Measurements from ENCODE around the gene CREB5. TPM values are rescaled to one million over a fixed set of nuclear protein-coding genes. Genes with fewer than 3 reads are reported as not detected.

Gene CREB5
- total and polyA plus RNA-seq, 2 of the 8 experiments (the other 6 are each of a cell fraction or from before 2014, with no cell fraction given): 2.4 to 2.7 TPM

- Histone ChIP-seq H2AFZ (ENCODE audit: low read length) (no peak overlapping the region), H3K27me3 (replicated peaks in 1 of 4; ENCODE audit: control insufficient read depth in 3 of 4, extremely low read depth in 1 of 4, insufficient read depth in 3 of 4, low read length in 3 of 4) (no peaks in the 10 kb centered on the region), H4K91ac (replicated peaks; ENCODE audit: insufficient read length, low read length) (no peak overlapping the region), H3K18ac (ENCODE audit: extremely low read depth, low read length) (no peak overlapping the region), H4K20me1 (replicated peaks in 1 of 2; ENCODE audit: control insufficient read depth in 1 of 2, insufficient read depth in 2 of 2, low read length in 2 of 2) (no peaks in the 10 kb centered on the region), H3K9ac (replicated peaks in 1 of 4; ENCODE audit: extremely low read depth in 1 of 4, low read depth in 3 of 4, low read length in 3 of 4) (no peak overlapping the region), H2BK12ac (ENCODE audit: low read depth, low read length) (no peak overlapping the region), H3K4me1 (replicated peaks in 1 of 4; ENCODE audit: control insufficient read depth in 3 of 4, insufficient read depth in 4 of 4, low read length in 3 of 4) (peaks cover 0 to 13% (median 2%) of the 10 kb centered on the region in 4 experiments; a peak in 3 of 7 replicates), H2BK20ac (ENCODE audit: low read length) (no peak overlapping the region), H3K79me2 (ENCODE audit: control insufficient read depth in 1 of 2, insufficient read depth in 2 of 2, low read length in 2 of 2) (no peaks in the 10 kb centered on the region), H3K23me2 (ENCODE audit: low read depth, low read length) (no peaks in the 10 kb centered on the region), H3K79me1 (ENCODE audit: low read depth, low read length) (no peaks in the 10 kb centered on the region), H3K4me2 (ENCODE audit: insufficient read depth in 1 of 2, low read depth in 2 of 2, low read length in 2 of 2) (no peak overlapping the region), H3K14ac (ENCODE audit: insufficient read length) (no peak overlapping the region), H4K8ac (ENCODE audit: extremely low read depth, insufficient read depth, low read length) (no peak overlapping the region), H3K9me3 (ENCODE audit: insufficient read depth in 2 of 2, low read depth in 1 of 2, low read length in 1 of 2) (no peaks in the 10 kb centered on the region), H4K5ac (ENCODE audit: insufficient read length, low read depth, low read length) (no peak overlapping the region), H2BK120ac (replicated peaks; ENCODE audit: low read depth, low read length) (no peak overlapping the region), H2BK15ac (ENCODE audit: low read length) (no peak overlapping the region), H3K4ac (replicated peaks; ENCODE audit: insufficient read length, low read depth, low read length) (no peak overlapping the region), H3K23ac (ENCODE audit: insufficient read length) (no peak overlapping the region), H3K27ac (ENCODE audit: low read depth, low read length) (no peak overlapping the region), H3K4me3 (ENCODE audit: extremely low read depth in 1 of 4, insufficient read depth in 2 of 4, low read depth in 3 of 4, low read length in 4 of 4) (no peak overlapping the region), H3K36me3 (ENCODE audit: control insufficient read depth in 2 of 4, insufficient read depth in 4 of 4, low read length in 3 of 4) (no peaks in the 10 kb centered on the region), H2AK5ac (ENCODE audit: low read depth, low read length) (no peak overlapping the region), H2BK5ac (ENCODE audit: low read depth, low read length) (no peak overlapping the region), H3K56ac (replicated peaks; ENCODE audit: insufficient read length, low read depth, low read length) (no peak overlapping the region)
- ChIA-PET CTCF (ENCODE audit: partially characterized antibody) (interaction anchor here (1.1 to 1.7 kb wide), 2 partner anchors 19 to 144 kb away, joined by 3 read pairs; partner anchors contain the start of gene CREB5), POLR2A (ENCODE audit: partially characterized antibody) (no interaction called here)
- FAIRE-seq (no peak), DNase-seq (ENCODE audit: low read depth in 1 of 2, low spot score in 2 of 2) (no peak)
- no peak for TF ChIP-seq SIN3A (conservative IDR thresholded peaks at IDR 0.05 in 1 of 2, IDR thresholded peaks at IDR 0.05 in 1 of 2; ENCODE audit: low read depth in 1 of 2, low read length in 2 of 2)
- no peak for TF ChIP-seq ASH2L (IDR thresholded peaks at IDR 0.05; ENCODE audit: low read length)
- TF ChIP-seq CHD1 (IDR thresholded peaks at IDR 0.05; ENCODE audit: low read depth, low read length): no peak
- TF ChIP-seq SIX5 (IDR thresholded peaks at IDR 0.05; ENCODE audit: low read depth, low read length): no peak
- TF ChIP-seq HDAC6 (IDR thresholded peaks at IDR 0.05; ENCODE audit: low read depth, low read length): no peak
- TF ChIP-seq TAF7 (optimal IDR thresholded peaks at IDR 0.05; ENCODE audit: borderline replicate concordance, low read depth, low read length): no peak
- TF ChIP-seq GTF2F1 (IDR thresholded peaks at IDR 0.05; ENCODE audit: borderline replicate concordance, low read depth, low read length): no peak
- no peak for TF ChIP-seq EZH2 (IDR thresholded peaks at IDR 0.05; ENCODE audit: low read depth, low read length, severe bottlenecking)
- no peak for TF ChIP-seq CTBP2 (IDR thresholded peaks at IDR 0.05; ENCODE audit: borderline replicate concordance, insufficient read depth, insufficient read length, low read length)
- TF ChIP-seq SP1 (IDR thresholded peaks at IDR 0.05; ENCODE audit: low read depth, low read length): no peak
- no peak for TF ChIP-seq RXRA (IDR thresholded peaks at IDR 0.05; ENCODE audit: insufficient read depth, low read depth, low read length)
- TF ChIP-seq SRF (IDR thresholded peaks at IDR 0.05; ENCODE audit: low read depth, low read length): no peak
- no peak for TF ChIP-seq POLR2AphosphoS5 (IDR thresholded peaks at IDR 0.05; ENCODE audit: low read depth, low read length)
- WGBS, 2 experiments (ENCODE audit: extremely low coverage in 1 of 2, insufficient coverage in 1 of 2, insufficient read length in 1 of 2, insufficient replicate concordance in 2 of 2, low coverage in 1 of 2, low lambda C conversion rate in 2 of 2, missing lambda C conversion rate in 1 of 2): 89% methylated on average over 8 of the region's 8 CpGs; no CpG with 5 or more reads in 1 of the 2 experiments
Observed at GRCh38 chr7:28556025-28556424, 143.7 kb downstream of the CREB5 start.
